ENCODE data around the gene TMEM138.

Gene TMEM138

DNA sequence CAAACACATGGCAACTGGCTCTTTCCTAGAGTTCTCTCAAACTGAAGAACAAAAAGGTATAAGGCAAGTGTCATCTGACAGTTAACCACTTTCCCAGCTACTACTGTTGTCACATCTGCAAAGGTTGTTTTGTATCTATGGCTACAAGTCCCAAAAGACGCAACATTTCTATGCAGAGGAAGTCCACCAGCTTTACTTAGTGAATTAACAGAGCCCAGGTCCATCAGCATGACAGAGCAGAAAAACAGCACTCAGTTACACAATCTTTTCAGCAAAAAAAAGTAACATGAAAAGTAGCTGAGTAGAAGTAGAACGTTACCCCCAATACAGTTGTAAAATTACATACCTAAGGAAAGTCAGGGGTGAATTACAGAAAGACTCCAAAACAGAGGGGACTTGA lies 55.5 kb downstream of the TMEM138 start:
- no peak for TF ChIP-seq CTCF (IDR thresholded peaks at IDR 0.05; ENCODE audit: low read depth, low read length, missing control alignments)
- DNase-seq (ENCODE audit: low read depth), result no peak
- H3K4me3 ChIP-seq (ENCODE audit: low read depth, low read length), result no peak overlapping the region
- in situ Hi-C loops (cut with HindIII; ENCODE audit: low sequenced_read_pairs), result no loop called here

DNA sequence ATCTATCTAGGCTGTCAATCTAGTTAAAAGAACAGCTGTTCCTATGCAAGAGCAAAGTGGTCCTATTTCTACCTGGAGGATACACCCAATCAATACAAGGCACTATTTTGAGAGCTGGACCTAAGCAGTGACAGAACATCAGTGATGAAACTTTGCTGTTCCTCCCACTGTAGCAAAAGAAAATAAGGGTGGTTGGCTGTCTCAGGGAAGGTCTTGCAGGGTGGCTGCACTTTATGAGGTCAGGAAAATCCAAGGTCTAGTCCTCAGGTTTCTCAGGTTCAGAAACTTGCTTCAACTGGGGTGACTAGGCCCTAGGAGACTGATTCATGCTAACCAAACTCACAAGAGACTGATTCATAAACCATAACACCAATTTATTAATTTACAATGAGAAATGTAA lies 56.0 kb downstream of the TMEM138 start:
- in situ Hi-C loops (cut with HindIII; ENCODE audit: low sequenced_read_pairs), result no loop called here
- no peak overlapping the region for H3K4me3 ChIP-seq (ENCODE audit: low read depth, low read length)
- no peak for DNase-seq (ENCODE audit: low read depth)
- TF ChIP-seq CTCF (IDR thresholded peaks at IDR 0.05; ENCODE audit: low read depth, low read length, missing control alignments), result no peak
